Nephron (organoid): ENCODE data around the gene WNT2.

Experiments used
- H3K27ac Mint-ChIP-seq, 3 experiments: 2 replicates each; pipeline ENCODE4 v1.8.0; 2020; ENCODE audit warnings: mixed read lengths in 3 of 3, mild to moderate bottlenecking in 2 of 3, moderate library complexity in 1 of 3
- H3K27me3 Mint-ChIP-seq: 2 replicates; pipeline ENCODE4 v1.8.0; 2021; ENCODE audit warnings: low read depth, mild to moderate bottlenecking, moderate library complexity, mixed read lengths
- H3K36me3 Mint-ChIP-seq: 2 replicates; pipeline ENCODE4 v1.8.0; 2020; ENCODE audit warnings: low read depth, mixed read lengths
- H3K4me1 Mint-ChIP-seq: 2 replicates; pipeline ENCODE4 v1.8.0; 2020; ENCODE audit warnings: mixed read lengths
- H3K4me3 Mint-ChIP-seq, 3 experiments: 2 replicates each; pipeline ENCODE4 v1.8.0; 2020; ENCODE audit warnings: mild to moderate bottlenecking in 3 of 3, mixed read lengths in 3 of 3, moderate library complexity in 2 of 3
- H3K9me3 Mint-ChIP-seq: 2 replicates; pipeline ENCODE4 v1.8.0; 2020; ENCODE audit warnings: mixed read lengths
- CTCF ChIP-seq, 3 experiments: fragments of 200-600 bp; sonication (generic); IDR thresholded peaks; one replicate each; pipeline ENCODE4 v1.5.0; 2021; ENCODE audit warnings: antibody characterized with exemption in 3 of 3; ENCODE audit not compliant: unreplicated experiment in 3 of 3

Gene WNT2

GRCh38 chr7:117237646-117238045, 85.2 kb downstream of the WNT2 start:
- no peak overlapping the region for H3K27ac Mint-ChIP-seq
- no peak overlapping the region for H3K4me3 Mint-ChIP-seq
- H3K27me3 Mint-ChIP-seq, result peaks cover 5% of the 10 kb centered on the region
- H3K9me3 Mint-ChIP-seq, result peaks cover 18% of the 10 kb centered on the region
- TF ChIP-seq CTCF (IDR thresholded peaks at IDR 0.05; ENCODE audit: unreplicated experiment in 3 of 3), result no peak
- H3K4me1 Mint-ChIP-seq, result peaks cover under 1% of the 10 kb centered on the region
- no peaks in the 10 kb centered on the region for H3K36me3 Mint-ChIP-seq

- H3K27ac Mint-ChIP-seq, result no peak overlapping the region
- H3K4me1 Mint-ChIP-seq, result peaks cover 29% of the 10 kb centered on the region
- peaks cover 5% of the 10 kb centered on the region for H3K36me3 Mint-ChIP-seq
- no peak for TF ChIP-seq CTCF (IDR thresholded peaks at IDR 0.05; ENCODE audit: unreplicated experiment in 3 of 3)
- peaks cover 4% of the 10 kb centered on the region for H3K27me3 Mint-ChIP-seq
- no peak overlapping the region for H3K4me3 Mint-ChIP-seq
- H3K9me3 Mint-ChIP-seq, result peaks cover 12% of the 10 kb centered on the region
Observed at GRCh38 chr7:117231047-117231359, 91.9 kb downstream of the WNT2 start.

- no peak for TF ChIP-seq CTCF (IDR thresholded peaks at IDR 0.05; ENCODE audit: unreplicated experiment in 3 of 3)
- H3K27ac Mint-ChIP-seq, result peak overlapping the region in 1 of 3 experiments; percentile 63
- H3K36me3 Mint-ChIP-seq, result peaks cover 5% of the 10 kb centered on the region
- peaks cover 29% of the 10 kb centered on the region for H3K4me1 Mint-ChIP-seq
- peaks cover 9% of the 10 kb centered on the region for H3K9me3 Mint-ChIP-seq
- H3K27me3 Mint-ChIP-seq, result peaks cover 4% of the 10 kb centered on the region
- no peak overlapping the region for H3K4me3 Mint-ChIP-seq
Observed at GRCh38 chr7:117230276-117231046, 92.4 kb downstream of the WNT2 start.

GRCh38 chr7:117229350-117229749, 93.5 kb downstream of the WNT2 start:
- peaks cover 4% of the 10 kb centered on the region for H3K27me3 Mint-ChIP-seq

GRCh38 chr7:117227091-117227490, 95.8 kb downstream of the WNT2 start:
- peaks cover 29% of the 10 kb centered on the region for H3K4me1 Mint-ChIP-seq
- H3K36me3 Mint-ChIP-seq, result peaks cover 22% of the 10 kb centered on the region
- H3K9me3 Mint-ChIP-seq, result peaks cover 2% of the 10 kb centered on the region
- TF ChIP-seq CTCF (IDR thresholded peaks at IDR 0.05; ENCODE audit: unreplicated experiment in 3 of 3), result no peak
- H3K4me3 Mint-ChIP-seq, result no peak overlapping the region
- H3K27ac Mint-ChIP-seq, result no peak overlapping the region
- peaks cover 4% of the 10 kb centered on the region for H3K27me3 Mint-ChIP-seq

More at GRCh38 chr7:117229350-117229749, 93.5 kb downstream of the WNT2 start:
- Mint-ChIP-seq H3K4me1 (peaks cover 29% of the 10 kb centered on the region), H3K27ac (peak overlapping the region; percentile 63 to 70 (median 70)), H3K36me3 (peaks cover 5% of the 10 kb centered on the region), H3K4me3 (peak overlapping the region in 1 of 3 experiments; percentile 31), H3K9me3 (peaks cover 3% of the 10 kb centered on the region)
- TF ChIP-seq CTCF (IDR thresholded peaks at IDR 0.05; ENCODE audit: unreplicated experiment in 3 of 3), result no peak

GRCh38 chr7:117225536-117225935, 97.3 kb downstream of the WNT2 start:
- Mint-ChIP-seq H3K27ac (no peak overlapping the region), H3K4me1 (peaks cover 24% of the 10 kb centered on the region), H3K9me3 (no peaks in the 10 kb centered on the region), H3K27me3 (peaks cover 4% of the 10 kb centered on the region), H3K4me3 (no peak overlapping the region), H3K36me3 (peaks cover 22% of the 10 kb centered on the region)
- no peak for TF ChIP-seq CTCF (IDR thresholded peaks at IDR 0.05; ENCODE audit: unreplicated experiment in 3 of 3)
